ENCODE data around the gene ZNF525. TPM values are rescaled to one million over a fixed set of nuclear protein-coding genes. Genes with fewer than 3 reads are reported as not detected.
"Not testable (repeated sequence)": the region's sequence is repeated elsewhere in the genome, so short reads cannot be mapped to it uniquely, and the experiment has no call there.

ZNF525 gene
- total and polyA plus RNA-seq, 2 of the 13 experiments (the other 11 are each of a cell fraction or from before 2014, with no cell fraction given): 3.4 to 8.7 TPM

GRCh38 chr19:53333463-53334449 lies 31.7 kb upstream of the ZNF525 start, which contains the start of gene ZNF845 (continued):
- TF ChIP-seq SP1 (IDR thresholded peaks at IDR 0.05) (no peak), SP1 (CRISPR knock-in tag; IDR thresholded peaks at IDR 0.05) (peak; percentile 78), GMEB1 (CRISPR knock-in tag; IDR thresholded peaks at IDR 0.05; ENCODE audit: borderline replicate concordance) (peak; percentile 56; the same call in 1 of the 2 replicates), ZNF501 (CRISPR knock-in tag; IDR thresholded peaks at IDR 0.05) (peak; percentile 47; the same call in 1 of the 2 replicates), MXD4 (CRISPR knock-in tag; IDR thresholded peaks at IDR 0.05) (0 out of 2 replicates have a peak, but pooled peaks have one; percentile 58), RBFOX2 (IDR thresholded peaks at IDR 0.05; ENCODE audit: low read depth, low read length) (peak; percentile 69)

GRCh38 chr19:53344403-53344802 lies 21.1 kb upstream of the ZNF525 start:
- ATAC-seq; H3K79me2 ChIP-seq (ENCODE audit: insufficient read depth, low read length); H3K4me1 ChIP-seq (ENCODE audit: insufficient read depth, low read length); H3K27ac ChIP-seq (ENCODE audit: extremely low read length, insufficient read depth, low read length); in situ Hi-C loops (cut with HindIII; ENCODE audit: extremely low pct_ligation_motif_present, low pct_unique_long_range_greater_than_20kb); H3K4me3 ChIP-seq (replicated peaks in 1 of 3; ENCODE audit: insufficient read depth in 1 of 3, low read depth in 2 of 3, low read length in 3 of 3); H4K20me1 ChIP-seq (ENCODE audit: insufficient read depth, low read length); DNase-seq (ENCODE audit: low spot score); H3K27me3 ChIP-seq (ENCODE audit: control insufficient read depth in 1 of 2, insufficient read depth in 2 of 2, low read length in 2 of 2); BruUV-seq (replicated peaks); H3K9ac ChIP-seq (ENCODE audit: insufficient read depth, low read depth, low read length); FAIRE-seq; H3K4me2 ChIP-seq (ENCODE audit: low read depth, low read length); intact Hi-C loops (cut with micrococcal nuclease; ENCODE audit: unreplicated experiment); H2AFZ ChIP-seq (ENCODE audit: low read length); POLR2A ChIA-PET; CTCF ChIA-PET (ENCODE audit: low intra/inter-chr PET ratio, low total read pairs): not testable (repeated sequence)
- peaks cover 8 to 39% of the 10 kb centered on the region in 2 experiments; a peak in 4 of 5 replicates for H3K36me3 ChIP-seq (replicated peaks in 1 of 2; ENCODE audit: control insufficient read depth in 1 of 2, insufficient read depth in 2 of 2, low read length in 2 of 2)
- 94% methylated on average over 4 of the region's 4 CpGs for WGBS (ENCODE audit: low lambda C conversion rate)
- H3K9me3 ChIP-seq (ENCODE audit: low read length): peaks cover 20% of the 10 kb centered on the region

Measured in HepG2 (cell line).